SK-N-MC (cell line): ENCODE data around the gene IL17C.

Source experiments
- EZH2 ChIP-seq: fragments of 200-600 bp; sonication (generic); IDR thresholded peaks from one replicate; pipeline ENCODE4 v1.6.1; 2017; ENCODE audit warnings: antibody characterized with exemption
- FOXP2 ChIP-seq: optimal IDR thresholded peaks from 2 replicates; pipeline ENCODE3; 2011; ENCODE audit warnings: mild to moderate bottlenecking, moderate library complexity; ENCODE audit not compliant: insufficient read depth; ENCODE audit errors: extremely low read length, control extremely low read depth
- POLR2AphosphoS5 ChIP-seq: IDR thresholded peaks from 2 replicates; pipeline ENCODE4 v1.6.1; 2012; ENCODE audit warnings: mild to moderate bottlenecking, low read depth, low read length, borderline replicate concordance

GRCh38 chr16:88645455-88645854 is 7.1 kb downstream of the IL17C start:
- TF ChIP-seq EZH2 (no peak), POLR2AphosphoS5 (no peak), FOXP2 (no peak)
